HT1080 (cell line): ENCODE data around the gene LAMB3. TPM values are rescaled to one million over a fixed set of nuclear protein-coding genes. Genes with fewer than 3 reads are reported as not detected.

Source experiments
- DNase-seq: peaks from one replicate; pipeline ENCODE4 v3.0.0-alpha.2; 2015; ENCODE audit warnings: low read depth
- total RNA-seq: library from RNA; depleted of rRNA; stranded (reverse); fragments of >200 nt; shearing (Covaris generic); gene quantifications from 2 replicates; pipeline ENCODE4 v1.2.3, GENCODE V29; 2014

Gene LAMB3
- total RNA-seq, 1 experiment from 2014 or later, result 387 TPM

- no peak for DNase-seq
Measured at GRCh38 chr1:209598227-209598626, 54.0 kb downstream of the LAMB3 start.

GRCh38 chr1:209597499-209597898 is 54.7 kb downstream of the LAMB3 start:
- DNase-seq, result peak; percentile 62

DNA sequence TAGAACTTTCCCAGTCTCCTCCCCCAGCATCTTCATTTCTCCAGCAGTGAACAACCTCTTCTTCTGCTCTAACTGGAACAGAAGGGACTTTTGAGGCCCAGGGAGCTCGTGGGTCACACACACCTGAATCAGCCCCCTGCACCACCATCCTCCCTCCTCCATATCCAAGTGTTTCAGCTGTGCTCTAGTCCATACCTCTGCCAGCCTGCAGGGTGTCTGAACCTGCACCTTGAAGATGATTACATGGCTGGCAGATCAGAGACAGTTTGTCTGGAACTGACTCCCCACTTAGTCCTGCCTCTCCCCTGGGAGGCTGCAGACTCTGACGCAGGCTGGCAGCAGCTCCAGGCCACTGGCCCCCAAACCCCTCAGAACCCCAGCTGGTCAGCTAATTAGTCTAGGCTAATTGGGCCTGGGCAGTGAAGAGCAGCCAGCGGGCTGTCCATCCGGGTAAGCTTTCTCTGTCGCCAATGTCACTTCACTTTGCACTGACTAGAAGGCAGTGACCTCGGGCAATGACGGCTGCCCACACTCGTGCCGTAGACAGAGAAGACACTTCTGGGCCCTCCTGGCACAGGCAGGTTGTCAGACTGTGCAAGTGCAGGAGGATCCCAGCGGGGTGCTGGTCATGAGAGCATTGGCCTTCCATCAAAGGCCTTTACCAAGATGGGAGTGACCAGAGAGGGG is 56.5 kb downstream of the LAMB3 start:
- no peak for DNase-seq

DNA sequence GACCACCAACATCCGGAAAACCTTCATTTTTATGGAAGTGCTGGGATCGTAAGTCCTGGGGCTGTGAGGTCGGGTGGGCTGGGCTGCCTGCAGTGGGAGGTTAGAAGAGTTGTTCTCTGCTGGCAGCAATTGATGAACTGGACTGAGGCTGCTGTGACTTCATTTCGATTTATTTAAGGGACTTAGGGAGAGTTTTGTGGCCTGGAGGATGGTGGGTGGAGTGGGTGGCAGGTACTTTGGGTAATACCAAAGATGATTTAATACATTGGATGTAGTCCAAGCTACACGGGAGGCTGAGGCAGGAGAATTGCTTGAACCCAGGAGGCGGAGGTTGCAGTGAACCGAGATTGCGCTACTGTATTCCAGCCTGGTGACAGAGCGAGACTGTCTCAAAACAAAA is 57.2 kb downstream of the LAMB3 start:
- DNase-seq, result no peak

DNA sequence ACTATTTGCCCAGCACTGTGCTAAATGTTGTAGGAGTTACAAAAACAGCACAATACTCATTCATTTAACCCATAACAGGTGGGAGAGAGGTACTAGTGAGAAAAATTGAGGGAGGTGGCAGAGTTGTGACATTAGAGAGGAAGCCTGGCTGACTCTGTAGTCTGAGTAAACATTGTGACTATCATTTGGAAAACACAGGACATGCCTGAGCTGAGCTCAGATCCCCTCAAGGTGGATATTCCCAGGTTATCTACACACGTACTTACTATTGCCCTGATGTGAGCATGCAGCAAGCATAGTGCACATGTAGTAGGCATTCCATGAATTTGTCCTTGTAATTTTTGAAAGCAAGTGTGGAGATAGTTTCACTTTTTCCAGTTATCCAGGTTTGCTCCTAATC is 57.8 kb downstream of the LAMB3 start:
- DNase-seq, result no peak

DNA sequence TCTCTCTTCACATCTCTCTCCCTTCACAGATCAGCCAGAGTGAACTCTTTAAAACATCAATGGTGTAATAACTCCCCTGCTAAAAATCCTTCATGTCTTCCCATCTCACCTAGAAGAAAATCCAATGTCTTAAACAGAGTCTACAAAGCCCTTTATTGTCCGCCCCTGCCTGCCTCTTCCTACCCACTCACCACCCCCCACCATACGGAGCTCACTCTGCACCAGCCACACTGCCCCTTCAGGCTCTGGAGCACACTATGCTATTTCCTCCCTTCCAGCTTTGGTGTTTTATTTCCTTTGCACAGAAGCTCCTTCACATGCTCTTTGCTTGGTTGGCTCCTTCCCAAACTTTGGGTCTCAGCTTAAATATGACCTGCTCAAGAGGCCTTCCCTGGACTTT is 58.5 kb downstream of the LAMB3 start:
- DNase-seq, result no peak

GRCh38 chr1:209590405-209590804 is 61.8 kb downstream of the LAMB3 start:
- DNase-seq, result no peak

- no peak for DNase-seq
Measured at GRCh38 chr1:209589863-209590262, 62.4 kb downstream of the LAMB3 start.

- DNase-seq, result no peak
Measured at GRCh38 chr1:209589440-209589839, 62.8 kb downstream of the LAMB3 start.

DNA sequence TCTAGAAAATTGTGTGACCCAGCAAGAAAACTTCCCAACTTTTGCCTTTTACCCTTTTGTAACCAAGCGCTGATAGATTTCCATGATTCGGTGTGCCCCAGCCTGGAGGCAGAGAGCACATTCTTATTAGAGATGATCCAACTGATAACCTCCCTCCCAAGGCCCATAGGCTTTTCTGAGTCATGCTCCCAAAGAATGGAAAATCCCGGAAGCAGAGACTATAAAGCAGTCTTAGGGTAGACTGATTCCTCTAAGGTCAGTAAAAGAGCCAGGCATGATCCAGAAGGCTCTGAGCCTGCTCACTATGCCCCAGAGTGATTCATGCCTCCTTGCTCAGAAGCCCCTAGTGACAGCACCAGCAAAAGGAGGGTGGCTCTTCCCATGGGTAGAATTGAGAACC is 64.4 kb downstream of the LAMB3 start:
- DNase-seq, result peak; percentile 81

GRCh38 chr1:209586221-209586740 is 65.9 kb downstream of the LAMB3 start:
- no peak for DNase-seq

DNA sequence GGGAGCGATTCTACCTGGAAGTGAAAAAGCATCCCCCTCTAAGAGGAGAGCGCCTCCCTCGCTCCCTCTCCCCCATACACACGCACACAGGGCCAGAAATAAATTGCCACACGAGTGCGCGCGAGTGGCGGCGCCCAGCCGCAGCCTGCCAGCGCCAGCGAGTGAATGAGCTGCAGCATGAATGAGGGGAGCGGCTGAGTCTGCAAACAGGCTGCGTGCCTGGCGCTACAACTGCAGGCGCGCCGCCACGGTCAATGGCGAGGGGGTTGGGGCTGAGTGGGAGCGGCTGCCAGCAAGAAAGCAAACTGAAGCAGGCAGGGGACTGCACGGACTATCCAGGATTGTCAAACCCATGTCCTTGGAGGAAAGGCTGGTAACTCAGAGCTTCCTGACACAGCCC is 66.6 kb downstream of the LAMB3 start:
- no peak for DNase-seq

GRCh38 chr1:209585197-209585596 is 67.0 kb downstream of the LAMB3 start:
- no peak for DNase-seq

GRCh38 chr1:209584231-209584672 is 68.0 kb downstream of the LAMB3 start:
- no peak for DNase-seq

GRCh38 chr1:209583408-209583807 is 68.8 kb downstream of the LAMB3 start, which contains the start of gene CAMK1G:
Gene CAMK1G, plus strand, starts transcription at chr1:209583714. Its CDS starts 11,270 bp downstream, at chr1:209594984.
- peak; percentile 33 for DNase-seq

GRCh38 chr1:209580577-209580976 is 71.6 kb downstream of the LAMB3 start:
- no peak for DNase-seq

DNA sequence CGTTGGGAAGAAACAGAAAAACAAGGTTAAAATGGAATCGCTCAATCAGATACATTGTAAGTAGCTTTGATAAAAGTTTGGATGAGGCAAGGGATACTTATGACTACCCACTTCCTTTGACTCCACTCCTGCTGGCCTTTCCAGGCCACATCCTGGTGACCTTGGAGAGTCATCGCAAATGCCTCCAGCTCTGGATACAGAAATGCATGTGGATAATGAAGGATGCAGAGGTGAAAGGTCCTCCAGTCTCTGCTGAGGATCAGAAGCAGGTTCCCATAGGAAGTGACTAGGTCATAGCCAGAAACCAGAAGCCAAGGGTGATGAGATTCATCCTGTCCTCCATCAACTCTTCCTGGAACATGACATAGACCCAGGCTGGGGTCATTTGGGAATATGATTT is 74.9 kb downstream of the LAMB3 start:
- DNase-seq, result peak; percentile 92

DNA sequence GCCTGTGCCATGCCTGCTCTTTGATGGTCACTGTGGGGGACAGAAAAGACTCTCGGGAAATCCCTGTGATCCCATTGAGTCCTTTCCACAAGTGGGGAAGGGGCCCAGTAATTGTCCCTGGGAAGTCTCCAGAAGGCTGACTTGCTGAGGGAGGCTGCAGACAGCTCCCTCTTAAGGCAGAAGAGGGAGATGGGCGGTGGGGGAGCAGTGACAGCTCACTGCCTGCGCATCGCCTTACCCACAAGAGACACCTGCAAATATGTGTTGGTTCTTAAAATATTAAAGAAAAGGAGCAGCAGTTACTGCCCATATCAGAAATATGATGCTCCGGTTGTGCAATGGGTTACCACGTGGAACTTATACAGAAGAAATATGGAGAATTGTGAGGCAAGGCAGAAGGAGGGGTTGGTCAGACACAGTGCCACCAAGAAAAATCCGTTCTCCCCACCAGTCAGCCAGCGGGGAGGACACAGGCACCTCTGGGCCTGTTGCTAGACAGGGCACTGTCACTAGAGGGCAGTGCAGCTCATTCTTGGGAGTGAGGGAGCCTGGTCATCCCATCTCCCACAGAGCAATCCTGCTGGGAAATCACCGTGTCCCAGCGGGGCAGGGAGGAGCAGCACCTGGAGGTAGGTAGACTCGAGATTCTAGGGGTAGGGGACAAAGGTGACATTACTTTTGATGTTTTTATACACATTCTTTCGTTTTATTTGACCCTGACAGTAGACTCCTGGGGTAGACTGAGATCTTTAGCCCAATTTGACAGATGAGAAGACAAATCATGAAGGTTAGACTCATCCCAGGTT is 75.6 kb downstream of the LAMB3 start:
- peak; percentile 88 for DNase-seq

GRCh38 chr1:209570743-209571142 is 81.5 kb downstream of the LAMB3 start:
- no peak for DNase-seq

DNA sequence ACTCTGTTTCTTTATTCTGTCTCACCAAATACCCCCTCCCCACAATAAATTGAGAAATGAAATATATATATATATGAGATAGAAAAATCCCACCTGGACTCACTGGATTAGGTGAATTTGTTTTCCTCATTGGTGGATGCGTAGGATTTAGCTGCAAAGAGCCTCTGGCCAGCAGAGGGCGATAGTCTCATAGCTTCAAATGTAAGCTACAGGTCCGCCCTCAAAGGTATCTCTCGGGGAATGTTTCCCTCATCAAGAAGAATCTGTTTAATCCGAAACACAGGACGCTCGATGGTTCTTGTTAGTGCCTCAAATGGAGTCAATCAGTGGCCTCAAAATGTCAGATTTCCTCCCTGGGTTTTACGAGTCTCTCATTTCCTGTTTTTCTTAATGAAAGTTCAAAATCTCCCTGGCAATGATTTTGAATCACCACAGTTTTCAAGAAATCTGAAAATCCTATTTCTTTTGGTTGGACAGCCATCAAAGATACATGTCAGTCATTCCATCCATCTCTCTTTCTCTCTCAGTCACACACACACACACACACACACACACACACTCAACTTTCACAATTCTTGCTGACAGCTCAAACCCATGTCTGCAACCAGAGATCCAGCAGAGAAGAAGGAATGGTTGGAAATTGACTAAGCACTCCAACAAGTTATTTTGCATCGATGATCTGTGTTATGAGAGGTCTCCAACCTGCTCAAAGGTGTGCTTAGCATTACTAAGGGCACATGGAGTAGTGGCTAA is 82.6 kb downstream of the LAMB3 start:
- peak; percentile 67 for DNase-seq

DNA sequence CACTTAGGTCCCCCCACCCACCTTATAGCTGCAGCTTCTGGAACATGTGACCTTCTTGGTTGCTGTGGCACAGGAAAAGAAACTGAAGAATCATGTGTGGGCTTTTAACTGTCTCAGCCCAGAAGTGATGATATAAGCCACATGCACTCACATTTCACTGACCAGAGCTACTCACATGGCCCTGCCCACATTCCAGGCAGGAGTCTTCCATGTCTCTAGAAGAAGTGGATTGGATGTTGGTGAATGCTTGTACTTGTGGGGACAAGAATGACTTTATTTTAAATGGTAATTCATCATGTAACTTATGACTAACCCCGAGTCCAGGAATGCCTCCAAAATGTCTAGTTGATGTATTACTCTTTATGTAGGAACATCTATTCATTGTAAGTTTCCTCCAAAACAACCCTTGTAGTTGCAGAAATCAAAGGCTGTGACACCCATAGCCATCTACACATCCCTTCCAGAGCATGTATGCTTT is 84.5 kb downstream of the LAMB3 start:
- peak; percentile 66 for DNase-seq
